MM.1S (cell line): Measurements from ENCODE around the gene MPP4.
"Not testable (repeated sequence)": the region's sequence is repeated elsewhere in the genome, so short reads cannot be mapped to it uniquely, and the experiment has no call there.

ENCODE experiments used
- DNase-seq: peaks from one replicate; pipeline ENCODE4 v3.0.0-alpha.2; 2015
- H2AFZ ChIP-seq: fragments of 300-600 bp; sonication (generic); 2 replicates; pipeline ENCODE4 v1.6.0; 2016; ENCODE audit warnings: antibody characterized with exemption, low read length
- H3F3A ChIP-seq: fragments of 300-600 bp; sonication (generic); 2 replicates; pipeline ENCODE4 v1.6.1; 2016; ENCODE audit warnings: mild to moderate bottlenecking, antibody characterized with exemption, low read length, moderate library complexity, mixed read lengths; ENCODE audit not compliant: insufficient read depth
- H3K27ac ChIP-seq: fragments of 300-600 bp; sonication (generic); 2 replicates; pipeline ENCODE4 v1.5.1; 2016; ENCODE audit warnings: mild to moderate bottlenecking, low read length
- H3K27me3 ChIP-seq: fragments of 300-600 bp; sonication (generic); replicated peaks from 2 replicates; pipeline ENCODE4 v1.6.0; 2016; ENCODE audit warnings: low read length; ENCODE audit not compliant: insufficient read depth
- H3K36me3 ChIP-seq: fragments of 300-600 bp; sonication (generic); replicated peaks from 2 replicates; pipeline ENCODE4 v1.6.1; 2016; ENCODE audit warnings: mild to moderate bottlenecking, low read length, mixed read lengths; ENCODE audit not compliant: insufficient read depth
- H3K4me1 ChIP-seq: fragments of 300-600 bp; sonication (generic); 2 replicates; pipeline ENCODE4 v1.6.1; 2016; ENCODE audit warnings: low read length, mixed read lengths
- H3K4me2 ChIP-seq: fragments of 300-600 bp; sonication (generic); 2 replicates; pipeline ENCODE4 v1.6.0; 2016; ENCODE audit warnings: low read depth, low read length
- H3K4me3 ChIP-seq: fragments of 300-600 bp; sonication (generic); 2 replicates; pipeline ENCODE4 v1.5.1; 2016; ENCODE audit warnings: low read length, mixed read lengths
- H3K79me2 ChIP-seq: fragments of 300-600 bp; sonication (generic); 2 replicates; pipeline ENCODE4 v1.6.1; 2016; ENCODE audit warnings: mixed run types, low read length, mixed read lengths
- H3K9ac ChIP-seq: fragments of 300-600 bp; sonication (generic); 2 replicates; pipeline ENCODE4 v1.6.1; 2016; ENCODE audit warnings: low read length, mixed read lengths
- H3K9me2 ChIP-seq: fragments of 300-600 bp; sonication (generic); replicated peaks from 2 replicates; pipeline ENCODE4 v1.6.1; 2016; ENCODE audit warnings: mild to moderate bottlenecking, low read length, mixed read lengths; ENCODE audit not compliant: insufficient read depth
- H3K9me3 ChIP-seq: fragments of 300-600 bp; sonication (generic); replicated peaks from 2 replicates; pipeline ENCODE4 v1.6.1; 2016; ENCODE audit warnings: mild to moderate bottlenecking, low read length, mixed read lengths; ENCODE audit not compliant: insufficient read depth
- H4K20me1 ChIP-seq: fragments of 300-600 bp; sonication (generic); 2 replicates; pipeline ENCODE4 v1.6.1; 2016; ENCODE audit warnings: mild to moderate bottlenecking, low read length, moderate library complexity, mixed read lengths; ENCODE audit not compliant: insufficient read depth
- EZH2 ChIP-seq: fragments of 300-600 bp; sonication (generic); optimal IDR thresholded peaks from 2 replicates; pipeline ENCODE3; 2017; ENCODE audit warnings: low read depth, mild to moderate bottlenecking, antibody characterized with exemption, low read length, mixed read lengths
- EZH2phosphoT487 ChIP-seq: fragments of 300-600 bp; sonication (generic); IDR thresholded peaks from 2 replicates; pipeline ENCODE4 v1.6.1; 2018; ENCODE audit warnings: antibody characterized with exemption, low read length
- TF ChIP-seq, protein P1 (sequence below): fragments of 300-600 bp; sonication (generic); IDR thresholded peaks from 2 replicates; pipeline ENCODE4 v1.5.1; 2016; ENCODE audit warnings: antibody characterized with exemption, low read length, mixed read lengths

Gene MPP4

DNA sequence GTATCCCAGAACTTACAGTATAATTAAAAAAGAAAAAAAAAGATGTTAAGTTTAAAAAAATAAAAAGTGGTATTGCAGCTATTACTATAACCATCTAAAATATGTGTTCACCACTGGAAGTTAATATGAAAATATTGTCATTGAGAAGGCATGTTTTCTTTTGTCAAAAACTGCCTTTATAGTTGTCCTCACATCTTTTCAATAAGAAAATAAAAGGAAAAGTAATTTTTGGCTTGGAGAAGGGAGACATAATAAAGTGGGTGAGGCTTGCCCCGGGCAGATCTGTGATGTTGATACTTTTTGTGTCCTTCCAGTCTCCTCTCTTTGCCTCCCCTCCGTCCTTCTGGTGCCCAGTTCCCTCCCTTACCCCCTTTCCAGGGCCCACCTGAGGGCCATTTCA is 24.9 kb downstream of the MPP4 start:
- H3K4me3 ChIP-seq: no peak overlapping the region
- H4K20me1 ChIP-seq: no peaks in the 10 kb centered on the region
- no peaks in the 10 kb centered on the region for H3K9me2 ChIP-seq
- H3K9me3 ChIP-seq: no peaks in the 10 kb centered on the region
- no peak overlapping the region for H3K9ac ChIP-seq
- no peaks in the 10 kb centered on the region for H3K4me1 ChIP-seq
- H3K27me3 ChIP-seq: no peaks in the 10 kb centered on the region
- no peak for DNase-seq
- H3K4me2 ChIP-seq: no peak overlapping the region
- no peak overlapping the region for H2AFZ ChIP-seq
- H3K79me2 ChIP-seq: no peaks in the 10 kb centered on the region
- TF ChIP-seq, protein P1, sequence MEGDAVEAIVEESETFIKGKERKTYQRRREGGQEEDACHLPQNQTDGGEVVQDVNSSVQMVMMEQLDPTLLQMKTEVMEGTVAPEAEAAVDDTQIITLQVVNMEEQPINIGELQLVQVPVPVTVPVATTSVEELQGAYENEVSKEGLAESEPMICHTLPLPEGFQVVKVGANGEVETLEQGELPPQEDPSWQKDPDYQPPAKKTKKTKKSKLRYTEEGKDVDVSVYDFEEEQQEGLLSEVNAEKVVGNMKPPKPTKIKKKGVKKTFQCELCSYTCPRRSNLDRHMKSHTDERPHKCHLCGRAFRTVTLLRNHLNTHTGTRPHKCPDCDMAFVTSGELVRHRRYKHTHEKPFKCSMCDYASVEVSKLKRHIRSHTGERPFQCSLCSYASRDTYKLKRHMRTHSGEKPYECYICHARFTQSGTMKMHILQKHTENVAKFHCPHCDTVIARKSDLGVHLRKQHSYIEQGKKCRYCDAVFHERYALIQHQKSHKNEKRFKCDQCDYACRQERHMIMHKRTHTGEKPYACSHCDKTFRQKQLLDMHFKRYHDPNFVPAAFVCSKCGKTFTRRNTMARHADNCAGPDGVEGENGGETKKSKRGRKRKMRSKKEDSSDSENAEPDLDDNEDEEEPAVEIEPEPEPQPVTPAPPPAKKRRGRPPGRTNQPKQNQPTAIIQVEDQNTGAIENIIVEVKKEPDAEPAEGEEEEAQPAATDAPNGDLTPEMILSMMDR: no peak
- TF ChIP-seq EZH2phosphoT487: no peak
- H3F3A ChIP-seq: no peaks in the 10 kb centered on the region
- no peak overlapping the region for H3K27ac ChIP-seq
- no peaks in the 10 kb centered on the region for H3K36me3 ChIP-seq

DNA sequence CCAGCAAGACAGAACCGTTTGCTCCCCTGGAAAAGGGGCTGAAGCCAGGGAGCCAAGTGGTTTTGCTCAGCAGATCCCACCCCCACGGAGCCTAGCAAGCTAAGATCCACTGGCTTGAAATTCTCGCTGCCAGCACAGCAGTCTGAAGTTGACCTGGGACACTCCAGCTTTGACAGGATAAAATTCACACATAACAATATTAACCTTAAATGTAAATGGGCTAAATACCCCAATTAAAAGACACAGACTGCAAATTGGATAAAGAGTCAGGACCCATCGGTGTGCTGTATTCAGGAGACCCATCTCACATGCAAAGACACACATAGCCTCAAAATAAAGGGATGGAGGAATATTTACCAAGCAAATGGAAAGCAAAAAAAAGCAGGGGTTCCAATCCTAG is 27.2 kb downstream of the MPP4 start:
- H3K4me3 ChIP-seq, H3K36me3 ChIP-seq, H3K79me2 ChIP-seq, H3K4me1 ChIP-seq, DNase-seq, H3K27ac ChIP-seq, H3K9me3 ChIP-seq, H3F3A ChIP-seq, H4K20me1 ChIP-seq, H3K9ac ChIP-seq, H2AFZ ChIP-seq, H3K9me2 ChIP-seq, H3K4me2 ChIP-seq, H3K27me3 ChIP-seq: not testable (repeated sequence)

DNA sequence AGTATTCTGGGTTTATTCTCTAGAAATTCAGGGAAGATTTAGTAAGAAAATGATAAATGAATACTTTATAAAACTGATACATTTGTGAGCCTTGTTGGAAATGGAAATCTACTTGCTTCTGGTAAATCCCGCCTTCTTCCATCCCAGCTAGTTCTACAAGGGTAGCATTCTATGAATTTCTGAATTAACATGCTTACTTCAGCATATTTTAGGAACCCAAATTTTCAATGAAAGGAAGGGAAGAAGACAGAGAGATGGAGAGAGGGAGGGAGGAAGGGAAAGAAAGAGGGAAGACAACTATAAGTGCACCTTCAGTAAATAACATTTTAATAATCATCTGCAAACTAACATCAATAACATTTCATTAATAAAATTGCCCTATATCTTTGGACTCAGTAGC is 28.6 kb downstream of the MPP4 start:
- H4K20me1 ChIP-seq: no peaks in the 10 kb centered on the region
- no peaks in the 10 kb centered on the region for H3K36me3 ChIP-seq
- no peak overlapping the region for H3K27ac ChIP-seq
- no peaks in the 10 kb centered on the region for H3K4me1 ChIP-seq
- no peaks in the 10 kb centered on the region for H3K9me3 ChIP-seq
- H3F3A ChIP-seq: no peaks in the 10 kb centered on the region
- no peaks in the 10 kb centered on the region for H3K79me2 ChIP-seq
- H2AFZ ChIP-seq: no peak overlapping the region
- DNase-seq: no peak
- no peaks in the 10 kb centered on the region for H3K9me2 ChIP-seq
- H3K9ac ChIP-seq: no peak overlapping the region
- TF ChIP-seq, protein P1: no peak
- TF ChIP-seq EZH2phosphoT487: no peak
- no peak for TF ChIP-seq EZH2
- no peaks in the 10 kb centered on the region for H3K27me3 ChIP-seq
- no peak overlapping the region for H3K4me3 ChIP-seq
- H3K4me2 ChIP-seq: no peak overlapping the region

DNA sequence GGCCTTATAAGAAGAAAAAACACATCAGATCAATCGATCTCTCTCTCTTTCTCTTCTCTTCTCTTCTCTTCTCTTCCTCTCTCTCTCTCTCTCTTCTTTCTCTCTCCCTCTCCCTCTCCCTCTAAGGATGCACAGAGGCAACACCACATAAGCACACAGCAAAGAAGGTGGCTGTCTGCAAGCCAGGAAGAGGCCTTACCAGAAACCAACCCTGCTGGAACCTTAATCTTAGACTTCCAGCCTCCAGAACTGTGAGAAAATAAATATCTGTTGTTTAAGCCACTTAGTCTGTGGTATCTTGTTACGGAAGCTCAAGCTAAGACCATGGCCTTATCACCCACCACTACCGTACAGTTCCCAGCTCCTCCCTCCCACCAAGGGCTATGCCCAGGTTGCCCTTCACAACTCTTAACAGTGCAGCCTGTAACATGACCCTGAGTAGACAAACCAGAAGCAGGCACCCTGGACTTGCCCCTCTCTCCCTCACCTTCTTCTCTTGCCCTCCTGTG is 30.0 kb downstream of the MPP4 start:
- no peaks in the 10 kb centered on the region for H3K4me1 ChIP-seq
- H2AFZ ChIP-seq: no peak overlapping the region
- H3K79me2 ChIP-seq: no peaks in the 10 kb centered on the region
- no peak overlapping the region for H3K27ac ChIP-seq
- H3K9ac ChIP-seq: no peak overlapping the region
- no peak overlapping the region for H3K4me2 ChIP-seq
- TF ChIP-seq, protein P1: no peak
- no peak for TF ChIP-seq EZH2
- TF ChIP-seq EZH2phosphoT487: no peak
- no peaks in the 10 kb centered on the region for H3K36me3 ChIP-seq
- H3K4me3 ChIP-seq: no peak overlapping the region
- H3K27me3 ChIP-seq: no peaks in the 10 kb centered on the region
- H3K9me3 ChIP-seq: no peaks in the 10 kb centered on the region
- no peaks in the 10 kb centered on the region for H4K20me1 ChIP-seq
- H3F3A ChIP-seq: no peaks in the 10 kb centered on the region
- no peak for DNase-seq
- H3K9me2 ChIP-seq: no peaks in the 10 kb centered on the region
